Thyroid gland (tissue), 4 donors: Measurements from ENCODE around the gene ADAMTS12. TPM values are rescaled to one million over a fixed set of nuclear protein-coding genes. Genes with fewer than 3 reads are reported as not detected.

Experiments
- DNase-seq, 2 donors: peaks; one replicate each; pipeline ENCODE4 v3.0.0-alpha.2; 2019
- H3K27ac ChIP-seq, 3 donors: fragments of 200-600 bp; sonication (generic); 1 replicate in 2 of 3; 2 replicates in 1 of 3; pipeline ENCODE4 v1.5.1; 2016 to 2019; ENCODE audit warnings: mild to moderate bottlenecking in 1 of 3, moderate library complexity in 1 of 3
- H3K27me3 ChIP-seq: fragments of 200-600 bp; sonication (generic); one replicate; pipeline ENCODE4 v1.5.1; 2019
- H3K36me3 ChIP-seq, 2 donors: fragments of 200-600 bp; sonication (generic); one replicate each; pipeline ENCODE4 v1.5.1; 2016 to 2019
- H3K4me1 ChIP-seq, 2 donors: fragments of 200-600 bp; sonication (generic); one replicate each; pipeline ENCODE4 v1.5.1; 2017 to 2019
- H3K4me3 ChIP-seq, 3 donors: fragments of 200-600 bp; sonication (generic); replicated peaks in 1 of 3; 1 replicate in 2 of 3; 2 replicates in 1 of 3; pipeline ENCODE4 v1.5.1; 2016; ENCODE audit warnings: mild to moderate bottlenecking in 1 of 3
- H3K9me3 ChIP-seq: fragments of 200-600 bp; sonication (generic); one replicate; pipeline ENCODE4 v1.5.1; 2017
- CTCF ChIP-seq, 6 experiments: fragments of 200-600 bp in 3 of 6; fragments of 450-650 bp in 3 of 6; sonication (generic) in 3 of 6; IDR thresholded peaks; one replicate each; pipeline ENCODE4 v1.5.1; 2016 to 2019; ENCODE audit warnings: antibody characterized with exemption in 6 of 6, mild to moderate bottlenecking in 2 of 6, inconsistent platforms in 1 of 6, moderate library complexity in 1 of 6
- POLR2A ChIP-seq, 2 donors: fragments of 450-650 bp; IDR thresholded peaks; one replicate each; pipeline ENCODE4 v1.6.1; 2017; ENCODE audit warnings: antibody characterized with exemption in 2 of 2, mild to moderate bottlenecking in 2 of 2, moderate library complexity in 1 of 2
- WGBS, 2 donors: methylation state at CpG; one replicate each; pipeline ENCODE4 v1.1.5; 2017; 5-methylcytosine and 5-hydroxymethylcytosine counted together
- intact Hi-C: fragments of 100-400 bp; cut with DNase I; formaldehyde crosslinking; loops from one replicate; pipeline ENCODE4 v1.15.1; 2023
- total RNA-seq, 4 donors: library from RNA; depleted of rRNA; stranded (reverse); fragments of >200 nt; gene quantifications; one replicate each; pipeline ENCODE4 v1.2.3, GENCODE V29; 2016

ADAMTS12 gene
- total RNA-seq, 4 donors from 2014 or later = 1.3 to 5.8 (median 2.3) TPM

- intact Hi-C loops = no loop called here
- 54 to 58% methylated on average over 4 of the region's 4 CpGs for WGBS, 2 donors
- DNase-seq = no peak
- no peaks in the 10 kb centered on the region for H3K36me3 ChIP-seq
- H3K27ac ChIP-seq = no peak overlapping the region
- H3K4me3 ChIP-seq = no peak overlapping the region
- peaks cover 0 to 12% of the 10 kb centered on the region in 2 donors for H3K4me1 ChIP-seq
- H3K9me3 ChIP-seq = no peaks in the 10 kb centered on the region
- TF ChIP-seq CTCF (IDR thresholded peaks at IDR 0.05) (no peak), POLR2A (IDR thresholded peaks at IDR 0.05) (no peak)
- H3K27me3 ChIP-seq = no peaks in the 10 kb centered on the region
Measured at GRCh38 chr5:33837301-33837700, 54.5 kb downstream of the ADAMTS12 start.

DNA sequence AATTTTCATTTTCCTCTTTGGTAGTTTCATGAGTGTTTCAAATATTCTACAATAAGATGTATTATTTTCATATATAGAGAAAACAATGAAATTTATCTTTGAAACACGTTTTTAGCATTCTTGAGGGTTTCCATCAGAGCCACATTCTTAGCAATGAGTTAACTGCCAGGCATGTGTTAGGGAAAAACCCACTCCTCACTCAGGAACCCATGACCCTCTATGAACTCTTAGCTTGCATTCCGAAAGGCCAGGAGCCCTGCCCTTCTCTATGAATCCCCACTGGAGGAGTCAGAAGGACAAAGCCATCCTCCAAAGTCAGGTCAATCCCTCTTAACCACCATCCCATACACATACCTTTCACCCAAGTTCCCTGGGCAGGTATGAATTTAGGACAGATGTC, 57.5 kb downstream of the ADAMTS12 start:
- intact Hi-C loops = no loop called here
- no peak overlapping the region for H3K4me3 ChIP-seq
- H3K27me3 ChIP-seq = no peaks in the 10 kb centered on the region
- H3K4me1 ChIP-seq = peaks cover 0 to 12% of the 10 kb centered on the region in 2 donors
- TF ChIP-seq POLR2A (IDR thresholded peaks at IDR 0.05) (no peak), CTCF (IDR thresholded peaks at IDR 0.05) (no peak)
- no peaks in the 10 kb centered on the region for H3K36me3 ChIP-seq
- 74 to 80% methylated on average over 2 of the region's 2 CpGs for WGBS, 2 donors
- no peaks in the 10 kb centered on the region for H3K9me3 ChIP-seq
- DNase-seq = no peak
- H3K27ac ChIP-seq = no peak overlapping the region

GRCh38 chr5:33833237-33833575, 58.6 kb downstream of the ADAMTS12 start:
- Histone ChIP-seq H3K36me3 (no peaks in the 10 kb centered on the region), H3K9me3 (no peaks in the 10 kb centered on the region), H3K4me3 (no peak overlapping the region), H3K27me3 (no peaks in the 10 kb centered on the region), H3K27ac (no peak overlapping the region), H3K4me1 (peaks cover 0 to 12% of the 10 kb centered on the region in 2 donors)
- 46 to 63% methylated on average over 1 of the region's 1 CpG for WGBS, 2 donors
- DNase-seq = no peak
- no peak for TF ChIP-seq POLR2A (IDR thresholded peaks at IDR 0.05)
- no peak for TF ChIP-seq CTCF (IDR thresholded peaks at IDR 0.05)
- intact Hi-C loops = no loop called here

- no peaks in the 10 kb centered on the region for H3K27me3 ChIP-seq
- no peaks in the 10 kb centered on the region for H3K36me3 ChIP-seq
- WGBS, 2 donors = 79 to 80% methylated on average over 7 of the region's 7 CpGs
- no peak overlapping the region for H3K4me3 ChIP-seq
- no peaks in the 10 kb centered on the region for H3K9me3 ChIP-seq
- intact Hi-C loops = no loop called here
- no peak for DNase-seq
- TF ChIP-seq POLR2A (IDR thresholded peaks at IDR 0.05) = no peak
- TF ChIP-seq CTCF (IDR thresholded peaks at IDR 0.05) = no peak
- H3K4me1 ChIP-seq = peaks cover 0 to 8% of the 10 kb centered on the region in 2 donors
- no peak overlapping the region for H3K27ac ChIP-seq
Measured at GRCh38 chr5:33832404-33833236, 59.2 kb downstream of the ADAMTS12 start.

- no peak for TF ChIP-seq CTCF (IDR thresholded peaks at IDR 0.05)
- TF ChIP-seq POLR2A (IDR thresholded peaks at IDR 0.05) = no peak
- no peaks in the 10 kb centered on the region for H3K9me3 ChIP-seq
- intact Hi-C loops = no loop called here
Measured at GRCh38 chr5:33831041-33831440, 60.7 kb downstream of the ADAMTS12 start.

More at GRCh38 chr5:33831041-33831440, 60.7 kb downstream of the ADAMTS12 start:
- Histone ChIP-seq H3K4me3 (no peak overlapping the region), H3K4me1 (no peaks in the 10 kb centered on the region), H3K27me3 (no peaks in the 10 kb centered on the region), H3K36me3 (no peaks in the 10 kb centered on the region), H3K27ac (no peak overlapping the region)
- no peak for DNase-seq
- WGBS, 2 donors = 88 to 90% methylated on average over 1 of the region's 1 CpG
